ENCODE measurements around the gene OR52K1.
"Not testable (repeated sequence)": the region's sequence is repeated elsewhere in the genome, so short reads cannot be mapped to it uniquely, and the experiment has no call there.

OR52K1 gene

DNA sequence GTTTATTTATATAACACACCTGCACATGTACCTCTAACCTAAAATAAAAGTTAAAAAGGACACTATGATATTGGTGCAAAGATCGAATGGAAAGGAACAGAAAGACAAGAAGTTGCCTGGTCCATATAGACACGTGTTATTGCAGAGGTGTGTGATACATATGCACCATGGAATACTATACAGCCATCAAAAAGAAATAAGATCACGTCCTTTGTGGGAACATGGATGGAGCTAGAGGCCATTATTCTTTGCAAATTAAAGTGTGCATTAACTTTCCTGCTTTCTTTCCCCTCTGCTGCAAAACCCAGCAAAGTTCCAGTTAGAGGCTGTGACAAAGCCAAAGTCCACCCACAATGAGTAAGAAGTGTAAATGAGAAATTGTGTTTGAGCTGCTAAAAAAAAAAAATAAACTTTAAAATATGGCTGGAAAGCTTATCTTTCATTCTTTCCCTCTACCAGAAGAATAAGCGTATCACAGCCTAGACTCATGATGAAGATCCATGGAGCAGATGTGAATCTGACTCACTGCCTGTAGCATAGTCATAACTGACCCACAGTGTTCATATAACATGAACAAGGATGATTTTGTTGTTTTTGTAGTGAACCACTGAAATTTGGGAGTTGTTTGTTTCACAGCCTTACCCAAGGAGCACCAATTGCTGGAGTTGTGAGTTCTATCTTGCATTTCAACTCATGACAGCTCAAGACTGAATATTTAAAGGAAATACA, 9.6 kb downstream of the OR52K1 start:
- no peak for FAIRE-seq

DNA sequence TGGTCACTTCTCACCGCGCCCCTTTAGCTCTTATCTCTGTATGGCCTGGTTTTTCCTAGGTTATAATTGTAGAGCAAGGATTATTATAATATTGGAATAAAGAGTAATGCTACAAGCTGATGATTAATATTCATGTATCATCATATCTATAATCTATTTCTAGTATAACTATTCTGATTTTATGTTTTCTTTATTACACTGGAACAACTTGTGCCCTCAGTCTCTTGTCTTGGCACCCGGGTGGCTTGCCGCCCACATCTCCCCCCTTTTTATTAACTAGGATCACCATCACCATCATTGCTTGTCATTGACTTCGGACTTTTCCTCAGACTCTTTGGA, 11.0 kb downstream of the OR52K1 start:
- FAIRE-seq = no peak

DNA sequence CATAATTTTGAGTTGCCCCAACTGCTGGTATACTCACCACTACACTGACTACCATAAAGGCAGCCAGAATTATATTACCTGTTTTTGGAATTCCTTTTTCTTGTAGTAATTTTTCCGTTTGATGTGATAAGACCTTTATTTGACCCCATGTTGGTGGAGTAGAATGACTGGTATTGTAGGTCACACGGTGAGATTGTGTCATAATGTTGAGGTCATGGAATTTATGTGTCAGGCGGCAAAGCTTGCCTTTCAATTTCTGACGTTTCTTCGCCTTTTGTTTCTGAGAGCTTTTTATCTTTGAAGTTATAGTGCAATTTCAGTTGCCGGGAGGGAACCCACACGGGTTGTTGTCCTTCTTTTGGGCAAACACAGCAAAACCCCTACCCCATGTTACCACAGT, 13.0 kb downstream of the OR52K1 start:
- FAIRE-seq = no peak

GRCh38 chr11:4495986-4496385, 13.5 kb downstream of the OR52K1 start:
- no peak for FAIRE-seq

- FAIRE-seq = no peak
These were observed 14.3 kb downstream of the OR52K1 start for GRCh38 chr11:4496557-4497248.

- FAIRE-seq = no peak
These were observed 26.4 kb downstream of the OR52K1 start for GRCh38 chr11:4508886-4509285.

DNA sequence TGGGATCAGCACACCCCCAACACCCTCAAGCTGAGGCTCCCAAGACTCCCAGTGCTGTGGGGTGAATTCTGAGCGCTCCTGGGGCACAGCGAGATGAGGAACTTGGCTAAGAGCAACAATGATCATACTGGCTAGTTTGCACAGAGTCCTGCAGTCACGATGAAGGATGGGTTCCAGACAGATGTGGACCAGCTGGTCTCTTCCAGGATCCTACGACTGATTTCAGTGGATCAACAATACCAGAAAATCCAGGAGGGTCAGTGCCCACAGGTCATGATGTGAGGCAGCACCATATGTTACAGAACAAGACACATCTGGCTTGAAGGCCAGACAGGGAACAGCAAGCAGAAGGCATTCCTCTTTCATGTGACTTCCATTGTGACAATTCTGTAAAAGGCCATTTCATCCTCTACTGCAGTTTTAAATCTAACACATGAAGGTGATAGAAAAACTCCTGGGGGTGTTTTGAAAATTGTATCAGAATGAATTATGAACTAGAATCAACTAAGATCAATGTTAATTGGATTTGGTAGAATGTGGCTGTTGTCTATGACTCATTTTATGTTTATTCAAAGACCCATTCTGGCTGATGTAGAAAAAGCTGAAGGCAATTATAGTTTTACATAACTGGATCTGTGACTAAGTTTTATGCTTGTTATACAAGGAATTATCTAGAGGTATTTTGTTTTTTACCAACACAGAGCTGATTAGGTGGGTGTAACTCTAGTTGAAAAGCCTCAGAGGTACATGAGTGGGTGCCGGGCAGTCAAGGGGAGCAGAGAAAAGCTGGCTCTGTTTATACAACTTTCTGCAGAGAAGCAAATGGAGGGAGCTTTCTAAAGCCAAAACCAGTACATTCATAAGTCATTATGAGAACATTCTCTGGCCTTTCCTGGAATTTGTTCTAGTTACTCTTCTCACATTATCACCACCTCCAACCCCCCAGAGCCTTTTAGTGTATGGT, 29.1 kb downstream of the OR52K1 start:
- no peak for FAIRE-seq

DNA sequence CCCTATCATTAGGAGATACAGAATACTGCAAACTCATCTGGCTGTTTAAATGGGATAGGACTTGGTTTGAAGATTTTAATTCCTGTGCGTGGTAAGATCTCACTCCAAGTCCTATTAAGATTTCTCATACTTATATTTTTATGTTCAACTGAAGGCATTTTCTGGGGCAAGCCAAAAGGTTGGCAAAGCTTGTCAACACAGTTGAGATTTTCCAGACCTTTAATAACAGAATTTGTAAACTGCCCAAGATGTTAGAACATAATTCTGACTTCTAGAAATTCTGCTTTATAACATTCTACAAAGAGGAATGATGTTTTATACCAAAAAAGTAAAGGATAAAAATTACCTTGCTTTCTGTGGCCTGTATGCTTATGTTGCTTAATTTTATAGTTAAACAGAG, 31.8 kb downstream of the OR52K1 start:
- FAIRE-seq = no peak

- FAIRE-seq = no peak
These were observed 39.9 kb downstream of the OR52K1 start for GRCh38 chr11:4522339-4522738.

- FAIRE-seq = no peak
These were observed 40.3 kb downstream of the OR52K1 start for GRCh38 chr11:4522752-4523151.

DNA sequence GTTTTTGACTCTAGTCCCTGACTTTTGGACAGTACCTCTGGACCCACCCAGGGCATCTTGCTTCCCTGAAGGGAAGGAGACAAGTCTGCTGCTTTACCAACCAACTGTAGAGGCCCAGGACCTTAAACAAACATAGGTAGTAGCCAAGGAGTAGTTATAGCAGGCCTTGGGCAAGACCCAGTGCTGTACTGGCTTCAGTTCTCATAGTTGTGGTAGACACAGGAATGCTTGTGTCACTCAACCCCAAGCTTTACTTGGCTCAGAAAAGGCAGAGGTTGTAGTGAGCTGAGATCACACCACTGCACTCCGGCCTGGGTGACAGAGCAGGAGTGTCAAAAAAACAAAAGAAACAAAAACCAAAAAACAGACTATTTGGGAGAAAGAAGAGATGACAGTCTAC, 41.2 kb downstream of the OR52K1 start:
- no peak for FAIRE-seq

- no peak for FAIRE-seq
These were observed 45.5 kb downstream of the OR52K1 start for GRCh38 chr11:4527926-4528325.

DNA sequence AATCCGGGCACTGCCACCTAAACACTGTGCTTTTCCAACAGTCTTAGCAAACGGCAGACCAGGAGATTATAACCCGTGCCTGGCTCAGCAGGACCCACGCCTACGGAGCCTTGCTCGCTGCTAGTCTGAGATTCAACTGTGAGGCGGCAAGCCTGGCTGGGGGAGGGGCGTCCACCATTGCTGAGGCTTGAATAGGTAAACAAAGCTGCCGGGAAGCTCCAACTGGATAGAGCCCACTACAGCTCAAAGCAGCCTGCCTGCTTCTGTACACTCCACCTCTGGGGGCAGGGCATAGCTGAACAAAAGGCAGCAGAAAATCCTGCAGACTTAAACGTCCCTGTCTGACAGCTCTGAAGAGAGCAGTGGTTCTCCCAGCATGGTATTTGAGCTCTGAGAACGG, 49.2 kb downstream of the OR52K1 start:
- not testable (repeated sequence) for FAIRE-seq

GRCh38 chr11:4539603-4540219, 57.3 kb downstream of the OR52K1 start:
- FAIRE-seq = peak; percentile 30

DNA sequence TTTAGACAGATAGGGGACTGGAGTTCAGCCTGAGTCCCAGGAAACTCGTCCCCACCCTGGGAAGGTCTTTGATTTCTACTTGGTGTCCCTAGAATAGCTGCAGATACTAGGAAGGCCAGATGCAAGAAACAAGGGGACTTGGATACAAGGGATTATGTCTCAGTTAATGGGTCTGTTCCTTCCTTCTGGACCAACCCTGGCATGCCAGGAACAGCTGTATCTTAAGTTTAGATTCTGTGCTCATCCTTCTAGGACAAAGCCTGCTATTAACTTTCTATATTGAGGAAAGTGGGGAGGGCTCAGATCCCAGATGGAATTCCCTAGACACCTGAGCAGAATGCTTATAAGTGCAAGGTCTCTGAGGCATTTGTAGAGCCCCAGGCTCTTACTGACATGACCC, 58.6 kb downstream of the OR52K1 start:
- FAIRE-seq = no peak

Measured in islet of Langerhans (tissue), 1 donor.